NCI-H128 (cell line): ENCODE results near the gene SLC9A1.
"Not testable (repeated sequence)": the region's sequence is repeated elsewhere in the genome, so short reads cannot be mapped to it uniquely, and the experiment has no call there.

Experiments
- DNase-seq: peaks from one replicate; lab custom pipeline; 2025; ENCODE audit not compliant: unreplicated experiment; lab: John Stamatoyannopoulos, UW

The SLC9A1 gene

GRCh38 chr1:27135541-27136235, 19.2 kb downstream of the SLC9A1 start:
- no peak for DNase-seq

- no peak for DNase-seq
These were observed 20.9 kb downstream of the SLC9A1 start for GRCh38 chr1:27133991-27134390.

- no peak for DNase-seq
These were observed 21.8 kb downstream of the SLC9A1 start for GRCh38 chr1:27133158-27133557.

GRCh38 chr1:27132624-27133023, 22.3 kb downstream of the SLC9A1 start:
- DNase-seq = no peak

- no peak for DNase-seq
These were observed 22.8 kb downstream of the SLC9A1 start for GRCh38 chr1:27132147-27132546.

GRCh38 chr1:27130798-27131197, 24.1 kb downstream of the SLC9A1 start:
- DNase-seq = no peak

- no peak for DNase-seq
These were observed 25.7 kb downstream of the SLC9A1 start for GRCh38 chr1:27129225-27129624.

GRCh38 chr1:27127419-27127818, 27.5 kb downstream of the SLC9A1 start:
- no peak for DNase-seq

GRCh38 chr1:27126391-27126790, 28.5 kb downstream of the SLC9A1 start:
- DNase-seq = no peak

GRCh38 chr1:27125125-27125524, 29.8 kb downstream of the SLC9A1 start:
- DNase-seq = not testable (repeated sequence)

- no peak for DNase-seq
These were observed 30.5 kb downstream of the SLC9A1 start for GRCh38 chr1:27124405-27124804.

GRCh38 chr1:27122652-27123051, 32.3 kb downstream of the SLC9A1 start:
- DNase-seq = no peak

GRCh38 chr1:27120854-27121253, 34.1 kb downstream of the SLC9A1 start:
- DNase-seq = no peak

GRCh38 chr1:27118440-27118689, 36.6 kb downstream of the SLC9A1 start:
- DNase-seq = no peak

- DNase-seq = no peak
These were observed 37.0 kb downstream of the SLC9A1 start for GRCh38 chr1:27117733-27118439.

GRCh38 chr1:27116697-27117096, 38.2 kb downstream of the SLC9A1 start:
- no peak for DNase-seq

- DNase-seq = no peak
These were observed 38.7 kb downstream of the SLC9A1 start for GRCh38 chr1:27116232-27116631.

GRCh38 chr1:27114546-27114945, 40.4 kb downstream of the SLC9A1 start:
- no peak for DNase-seq

- DNase-seq = no peak
These were observed 41.1 kb downstream of the SLC9A1 start for GRCh38 chr1:27113861-27114260.

GRCh38 chr1:27111626-27112573, 43.0 kb downstream of the SLC9A1 start:
- no peak for DNase-seq

- no peak for DNase-seq
These were observed 45.7 kb downstream of the SLC9A1 start for GRCh38 chr1:27109103-27109822.
